Measurements from ENCODE around the gene TEX14. TPM values are rescaled to one million over a fixed set of nuclear protein-coding genes. Genes with fewer than 3 reads are reported as not detected.

TEX14 gene
- total RNA-seq, 6 experiments from 2014 or later = 0.04 to 0.12 (median 0.09) TPM; not detected in 3

DNA sequence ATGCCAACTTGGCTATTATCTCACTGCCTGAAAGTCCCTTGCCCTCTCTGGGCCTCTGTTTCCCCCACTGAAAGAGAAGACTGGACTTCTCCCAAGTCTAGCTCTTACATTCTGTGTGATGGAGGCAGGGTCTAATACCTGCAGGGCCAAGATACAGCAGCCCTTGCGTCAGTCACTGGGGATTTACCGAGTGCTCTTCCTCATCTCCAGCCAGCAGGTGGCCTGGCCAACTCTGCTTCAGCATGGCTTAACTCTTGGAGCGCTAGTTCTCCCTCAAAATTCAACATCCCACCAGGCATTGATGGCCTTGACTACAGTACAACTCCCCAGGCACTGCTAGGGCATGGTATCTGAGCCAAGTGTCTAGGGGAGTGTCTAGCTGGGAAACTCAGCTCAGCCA, 157.5 kb downstream of the TEX14 start:
- intact Hi-C loops (cut with DNase I) = no loop called here
- peak in 1 of 4 donors; percentile 52 for ATAC-seq
- peak overlapping the region in 1 of 3 donors; percentile 72 for H3K27ac ChIP-seq
- no peaks in the 10 kb centered on the region for H3K27me3 ChIP-seq
- no peaks in the 10 kb centered on the region for H3K9me3 ChIP-seq
- H3K4me3 ChIP-seq = no peak overlapping the region
- DNase-seq = no peak
- no peaks in the 10 kb centered on the region for H3K36me3 ChIP-seq
- H3K4me1 ChIP-seq = peaks cover 0 to 47% (median 15%) of the 10 kb centered on the region in 4 donors
- WGBS (ENCODE audit: insufficient coverage, low coverage, low lambda C conversion rate, missing lambda C conversion rate) = no CpG with 5 or more reads among the region's 3 CpGs
- TF ChIP-seq, protein P1, sequence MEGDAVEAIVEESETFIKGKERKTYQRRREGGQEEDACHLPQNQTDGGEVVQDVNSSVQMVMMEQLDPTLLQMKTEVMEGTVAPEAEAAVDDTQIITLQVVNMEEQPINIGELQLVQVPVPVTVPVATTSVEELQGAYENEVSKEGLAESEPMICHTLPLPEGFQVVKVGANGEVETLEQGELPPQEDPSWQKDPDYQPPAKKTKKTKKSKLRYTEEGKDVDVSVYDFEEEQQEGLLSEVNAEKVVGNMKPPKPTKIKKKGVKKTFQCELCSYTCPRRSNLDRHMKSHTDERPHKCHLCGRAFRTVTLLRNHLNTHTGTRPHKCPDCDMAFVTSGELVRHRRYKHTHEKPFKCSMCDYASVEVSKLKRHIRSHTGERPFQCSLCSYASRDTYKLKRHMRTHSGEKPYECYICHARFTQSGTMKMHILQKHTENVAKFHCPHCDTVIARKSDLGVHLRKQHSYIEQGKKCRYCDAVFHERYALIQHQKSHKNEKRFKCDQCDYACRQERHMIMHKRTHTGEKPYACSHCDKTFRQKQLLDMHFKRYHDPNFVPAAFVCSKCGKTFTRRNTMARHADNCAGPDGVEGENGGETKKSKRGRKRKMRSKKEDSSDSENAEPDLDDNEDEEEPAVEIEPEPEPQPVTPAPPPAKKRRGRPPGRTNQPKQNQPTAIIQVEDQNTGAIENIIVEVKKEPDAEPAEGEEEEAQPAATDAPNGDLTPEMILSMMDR (IDR thresholded peaks at IDR 0.05) = peak in 1 of 4 donors; percentile 18
- no peak for TF ChIP-seq POLR2A (IDR thresholded peaks at IDR 0.05)

DNA sequence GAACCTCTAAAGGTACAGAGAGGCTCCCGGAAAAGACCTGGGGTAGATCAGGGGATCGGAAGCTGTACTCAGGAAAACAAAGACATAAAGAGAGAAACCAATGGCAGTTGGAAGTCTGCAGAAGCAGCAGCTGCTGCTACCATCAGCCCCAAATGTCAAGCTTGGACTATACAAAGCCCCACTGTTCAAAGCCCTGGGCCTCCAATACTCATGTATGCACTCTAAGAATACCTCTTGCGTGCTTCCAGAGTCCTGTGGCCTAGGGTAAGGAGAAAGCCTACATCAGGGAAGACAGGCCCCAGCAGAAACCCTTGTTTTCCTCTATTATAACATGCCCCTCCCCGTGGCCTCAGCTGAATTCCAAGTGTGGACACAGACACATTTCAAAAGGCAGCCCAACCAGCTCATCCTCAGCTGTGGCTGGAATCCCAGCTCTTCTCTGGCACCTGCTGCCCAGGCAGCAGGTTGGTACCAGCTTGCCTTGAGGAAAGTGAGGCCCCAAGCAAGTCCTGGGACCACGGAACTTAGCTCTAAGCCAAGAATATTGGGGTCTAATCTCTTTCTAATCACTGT, 158.1 kb downstream of the TEX14 start:
- intact Hi-C loops (cut with DNase I) = no loop called here
- WGBS (ENCODE audit: insufficient coverage, low coverage, low lambda C conversion rate, missing lambda C conversion rate) = 93% methylated on average over 2 of the region's 5 CpGs
- DNase-seq = no peak

DNA sequence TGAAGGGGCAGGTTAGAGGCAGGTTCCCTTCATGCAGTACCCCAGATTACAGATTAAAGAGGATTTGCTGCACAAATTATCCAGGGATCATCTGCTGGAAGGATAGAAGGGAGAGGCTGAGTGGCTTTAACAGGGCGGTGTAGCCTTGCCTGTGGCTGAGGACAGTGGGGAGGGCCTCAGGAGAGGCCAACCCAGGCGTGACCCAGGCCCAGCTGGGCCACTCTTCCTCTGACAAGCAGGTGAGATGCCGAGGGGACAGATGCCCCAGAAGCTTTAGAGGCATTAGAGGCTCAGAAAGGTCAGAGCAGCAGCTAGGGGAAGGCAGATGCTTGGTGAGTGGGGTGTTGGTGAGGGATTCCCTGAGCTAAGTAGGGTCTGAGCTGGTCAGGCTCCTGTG, 159.3 kb downstream of the TEX14 start:
- no peak for TF ChIP-seq POLR2A (IDR thresholded peaks at IDR 0.05)
- TF ChIP-seq, protein P1 (IDR thresholded peaks at IDR 0.05) = no peak
- Histone ChIP-seq H3K4me1 (peaks cover 0 to 47% (median 15%) of the 10 kb centered on the region in 4 donors), H3K36me3 (no peaks in the 10 kb centered on the region), H3K9me3 (no peaks in the 10 kb centered on the region), H3K4me3 (peak overlapping the region; percentile 49 to 68 (median 54)), H3K27me3 (no peaks in the 10 kb centered on the region), H3K27ac (no peak overlapping the region)
- intact Hi-C loops (cut with DNase I) = no loop called here
- DNase-seq (no peak), ATAC-seq (no peak)
- no CpG with 5 or more reads among the region's 3 CpGs for WGBS (ENCODE audit: insufficient coverage, low coverage, low lambda C conversion rate, missing lambda C conversion rate)

More for the DNA sequence above, 158.1 kb downstream of the TEX14 start:
- ATAC-seq = no peak
- peaks cover 0 to 47% (median 15%) of the 10 kb centered on the region in 4 donors for H3K4me1 ChIP-seq
- TF ChIP-seq, protein P1 (IDR thresholded peaks at IDR 0.05) = no peak
- TF ChIP-seq POLR2A (IDR thresholded peaks at IDR 0.05) = no peak
- H3K27me3 ChIP-seq = no peaks in the 10 kb centered on the region
- no peaks in the 10 kb centered on the region for H3K36me3 ChIP-seq
- no peak overlapping the region for H3K27ac ChIP-seq
- H3K9me3 ChIP-seq = no peaks in the 10 kb centered on the region
- no peak overlapping the region for H3K4me3 ChIP-seq

DNA sequence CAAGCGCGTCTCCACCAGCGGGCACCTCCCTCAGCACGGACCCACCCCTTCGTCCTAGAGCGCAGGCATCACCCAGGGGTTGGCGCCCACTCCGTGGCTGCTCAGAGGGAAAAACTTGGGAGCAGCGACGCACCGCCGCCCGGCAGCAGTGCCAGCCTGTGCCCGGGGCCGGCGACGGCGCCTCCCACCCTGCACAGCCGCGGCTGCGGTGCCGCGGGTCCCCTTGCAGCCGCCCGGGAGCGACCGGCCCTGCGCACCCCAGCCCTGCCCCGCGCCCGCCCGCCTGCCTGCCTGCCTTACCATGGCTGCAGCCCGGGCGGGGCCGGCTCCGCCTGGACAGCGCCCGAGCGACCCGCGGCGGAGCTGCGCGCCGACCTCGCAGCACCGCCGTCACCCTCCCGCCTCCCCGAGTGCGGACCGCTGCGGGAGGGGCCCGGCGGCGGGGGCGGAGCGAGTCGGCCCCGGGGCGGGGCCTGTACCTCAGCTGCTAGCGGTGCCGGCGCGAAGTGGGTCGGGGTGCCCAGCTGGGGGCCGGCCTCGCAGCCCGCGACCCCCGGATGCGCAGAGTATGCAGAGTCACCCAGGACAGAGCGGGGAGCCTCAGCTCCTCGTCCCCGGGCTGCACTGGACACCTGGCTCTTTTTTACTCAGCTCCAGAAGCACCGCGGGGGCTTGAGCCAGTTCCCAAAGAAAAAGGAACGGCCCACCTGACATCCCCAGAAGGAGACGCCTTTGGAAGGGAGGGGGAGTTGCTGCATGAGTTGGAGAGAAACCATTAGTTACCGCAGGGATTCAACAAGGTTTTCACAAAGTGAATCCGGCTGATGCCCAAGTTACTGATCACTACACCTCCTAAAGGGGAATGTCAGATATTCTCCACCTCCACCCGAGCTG, 159.9 kb downstream of the TEX14 start:
- no peaks in the 10 kb centered on the region for H3K27me3 ChIP-seq
- no peaks in the 10 kb centered on the region for H3K36me3 ChIP-seq
- WGBS (ENCODE audit: insufficient coverage, low coverage, low lambda C conversion rate, missing lambda C conversion rate) = 8% methylated on average over 9 of the region's 82 CpGs
- intact Hi-C loops (cut with DNase I) = no loop called here
- peak overlapping the region; percentile 49 to 68 (median 54) for H3K4me3 ChIP-seq
- peaks cover 0 to 50% (median 15%) of the 10 kb centered on the region in 4 donors for H3K4me1 ChIP-seq
- peak; percentile 77 to 90 (median 83) for ATAC-seq
- TF ChIP-seq, protein P1 (IDR thresholded peaks at IDR 0.05) = no peak
- peak; percentile 59 for TF ChIP-seq POLR2A (IDR thresholded peaks at IDR 0.05)
- H3K27ac ChIP-seq = peak overlapping the region in 2 of 3 donors; percentile 26 to 59
- H3K9me3 ChIP-seq = no peaks in the 10 kb centered on the region
- peak; percentile 75 to 82 (median 79) for DNase-seq
